Calu3 (cell line): ENCODE data around the gene EPB41L2. TPM values are rescaled to one million over a fixed set of nuclear protein-coding genes. Genes with fewer than 3 reads are reported as not detected.

Source experiments
- BruUV-seq: library from RNA; stranded (reverse); fragments of 400-500 nt; replicated peaks from 2 replicates; lab custom pipeline; 2021; lab: Mats Ljungman, UMichigan
- CTCF ChIA-PET: fragments of 300-600 bp; sonication (Branson Sonifier 250); formaldehyde crosslinking; loops from one replicate; lab custom pipeline; 2022; ENCODE audit warnings: antibody characterized with exemption; lab: Charles Lee
- DNase-seq: peaks from one replicate; pipeline ENCODE4 v3.0.0; 2022
- H3K27ac Mint-ChIP-seq: one replicate; pipeline ENCODE4 v1.8.0; 2022; ENCODE audit warnings: mixed read lengths; ENCODE audit not compliant: unreplicated experiment
- H3K27me3 Mint-ChIP-seq: one replicate; pipeline ENCODE4 v1.8.0; 2022; ENCODE audit warnings: mixed read lengths; ENCODE audit not compliant: unreplicated experiment
- H3K36me3 Mint-ChIP-seq: one replicate; pipeline ENCODE4 v1.8.0; 2022; ENCODE audit warnings: mild to moderate bottlenecking, moderate library complexity, mixed read lengths; ENCODE audit not compliant: insufficient read depth, unreplicated experiment
- H3K4me1 Mint-ChIP-seq: one replicate; pipeline ENCODE4 v1.8.0; 2022; ENCODE audit warnings: mild to moderate bottlenecking, low read depth, mixed read lengths; ENCODE audit not compliant: unreplicated experiment
- H3K4me3 Mint-ChIP-seq: one replicate; pipeline ENCODE4 v1.8.0; 2022; ENCODE audit warnings: mild to moderate bottlenecking, low read depth, moderate library complexity, mixed read lengths; ENCODE audit not compliant: unreplicated experiment
- H3K9me3 Mint-ChIP-seq: one replicate; pipeline ENCODE4 v1.8.0; 2022; ENCODE audit warnings: low read depth, mixed read lengths; ENCODE audit not compliant: unreplicated experiment
- CTCF ChIP-seq: fragments of 200-600 bp; IDR thresholded peaks from one replicate; pipeline ENCODE4 v1.8.0; 2022; ENCODE audit warnings: antibody characterized with exemption; ENCODE audit not compliant: unreplicated experiment
- intact Hi-C: fragments of 100-400 bp; cut with micrococcal nuclease; formaldehyde crosslinking; loops from one replicate; pipeline ENCODE4 v1.10.0; 2022; ENCODE audit not compliant: unreplicated experiment
- total RNA-seq: library from RNA; stranded (reverse); gene quantifications from 2 replicates; pipeline ENCODE4 v1.2.3, GENCODE V29; 2022

The EPB41L2 gene
- total RNA-seq, 1 experiment from 2014 or later = 332 TPM

- Mint-ChIP-seq H3K9me3 (no peaks in the 10 kb centered on the region), H3K27ac (no peak overlapping the region), H3K4me1 (peaks cover 29% of the 10 kb centered on the region), H3K27me3 (no peaks in the 10 kb centered on the region), H3K36me3 (no peaks in the 10 kb centered on the region), H3K4me3 (no peak overlapping the region)
- intact Hi-C loops = no loop called here
- CTCF ChIA-PET = no interaction called here
- BruUV-seq = no TSS peak
- no peak for DNase-seq
- no peak for TF ChIP-seq CTCF
Observed at GRCh38 chr6:131040866-131041265, 22.2 kb downstream of the EPB41L2 start.

- H3K9me3 Mint-ChIP-seq = no peaks in the 10 kb centered on the region
- H3K27ac Mint-ChIP-seq = no peak overlapping the region
- peaks cover 31% of the 10 kb centered on the region for H3K4me1 Mint-ChIP-seq
- DNase-seq = no peak
- intact Hi-C loops = no loop called here
- CTCF ChIA-PET = interaction anchor here (0.8 to 1.2 kb wide), 2 partner anchors 22 to 154 kb away, joined by 3 read pairs; no protein-coding TSS in a partner anchor
- H3K36me3 Mint-ChIP-seq = peaks cover 5% of the 10 kb centered on the region
- no peak for TF ChIP-seq CTCF
- H3K4me3 Mint-ChIP-seq = peak overlapping the region; percentile 14
- no peaks in the 10 kb centered on the region for H3K27me3 Mint-ChIP-seq
- BruUV-seq = no TSS peak
Observed at GRCh38 chr6:131039345-131039680, 23.7 kb downstream of the EPB41L2 start.

- no TSS peak for BruUV-seq
- Mint-ChIP-seq H3K4me1 (peaks cover 37% of the 10 kb centered on the region), H3K27me3 (no peaks in the 10 kb centered on the region), H3K4me3 (peak overlapping the region; percentile 14), H3K36me3 (peaks cover 5% of the 10 kb centered on the region), H3K9me3 (no peaks in the 10 kb centered on the region), H3K27ac (no peak overlapping the region)
- DNase-seq = no peak
- CTCF ChIA-PET = interaction anchor here (0.8 to 1.2 kb wide), 2 partner anchors 22 to 154 kb away, joined by 3 read pairs; no protein-coding TSS in a partner anchor
- TF ChIP-seq CTCF = no peak
- intact Hi-C loops = no loop called here
Observed at GRCh38 chr6:131038597-131039344, 24.3 kb downstream of the EPB41L2 start.

GRCh38 chr6:131037194-131037897 is 25.7 kb downstream of the EPB41L2 start:
- H3K4me3 Mint-ChIP-seq = no peak overlapping the region
- no peaks in the 10 kb centered on the region for H3K27me3 Mint-ChIP-seq
- TF ChIP-seq CTCF = no peak
- no peaks in the 10 kb centered on the region for H3K9me3 Mint-ChIP-seq
- H3K27ac Mint-ChIP-seq = no peak overlapping the region
- intact Hi-C loops = no loop called here
- peaks cover 49% of the 10 kb centered on the region for H3K4me1 Mint-ChIP-seq
- CTCF ChIA-PET = interaction anchor here (1.0 kb wide), 1 partner anchor 92 kb away, joined by 3 read pairs; no protein-coding TSS in a partner anchor
- H3K36me3 Mint-ChIP-seq = peaks cover 5% of the 10 kb centered on the region
- no peak for DNase-seq
- no TSS peak for BruUV-seq
